HG03439 (cell line): ENCODE measurements around the gene RC3H1.
"Not testable (repeated sequence)": the region's sequence is repeated elsewhere in the genome, so short reads cannot be mapped to it uniquely, and the experiment has no call there.

Experiments
- ATAC-seq: cut with Tn5 transposase; IDR thresholded peaks from one replicate; pipeline ENCODE4 v1.9.1; 2021; ENCODE audit warnings: mild to moderate bottlenecking, moderate library complexity; ENCODE audit not compliant: unreplicated experiment

Gene RC3H1

GRCh38 chr1:173963477-173963876, 58.7 kb downstream of the RC3H1 start:
- no peak for ATAC-seq

- ATAC-seq, result no peak
Observed at GRCh38 chr1:173960625-173961024, 61.5 kb downstream of the RC3H1 start.

- no peak for ATAC-seq
Observed at GRCh38 chr1:173954179-173954578, 68.0 kb downstream of the RC3H1 start.

DNA sequence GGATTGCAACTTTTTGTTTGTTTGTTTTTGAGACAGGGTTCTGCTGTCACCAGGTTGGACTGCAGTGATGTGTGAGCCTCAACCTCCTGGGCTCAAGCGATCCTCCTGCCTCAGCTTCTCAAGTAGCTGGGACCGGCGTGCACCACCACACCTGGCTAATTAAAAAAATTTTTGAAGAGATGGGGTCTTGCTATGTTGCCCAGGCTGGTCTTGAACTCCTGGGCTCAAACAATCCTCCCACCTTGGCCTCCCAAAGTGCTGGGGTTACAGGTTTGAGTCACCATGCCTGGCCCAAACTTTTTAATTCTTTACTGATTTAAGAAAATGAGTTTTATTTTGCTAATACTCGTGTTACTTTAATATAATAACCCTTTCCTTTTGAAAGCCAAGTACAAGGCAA, 73.6 kb downstream of the RC3H1 start:
- ATAC-seq, result no peak

DNA sequence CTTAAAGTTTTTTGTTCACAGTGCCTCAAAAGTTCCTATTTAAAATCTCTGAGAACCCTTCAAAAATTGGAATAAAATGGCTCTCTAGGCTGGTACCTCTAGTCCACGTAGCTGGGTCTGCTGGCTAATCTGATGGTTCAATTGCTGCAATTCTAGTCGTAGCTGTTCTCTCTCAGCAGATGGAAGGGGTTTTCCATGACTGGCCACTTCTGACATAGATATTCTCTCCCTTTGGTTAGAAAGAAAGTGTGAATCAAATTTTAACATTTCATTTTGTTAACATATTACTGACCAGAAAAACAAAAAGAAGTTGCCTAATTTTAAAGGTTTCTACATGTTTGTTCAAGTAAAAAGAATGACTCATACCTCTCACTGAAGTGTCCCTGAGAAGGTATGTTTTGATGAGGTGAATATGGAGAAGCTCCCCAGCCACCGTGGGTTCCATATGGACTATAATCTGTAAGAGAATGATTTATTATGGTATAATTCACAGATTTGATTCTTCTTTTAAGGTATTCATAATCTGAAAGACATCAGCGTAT, 75.7 kb downstream of the RC3H1 start:
- ATAC-seq, result no peak

GRCh38 chr1:173937062-173937461, 85.1 kb downstream of the RC3H1 start:
- ATAC-seq, result no peak

GRCh38 chr1:173934440-173934839, 87.7 kb downstream of the RC3H1 start:
- no peak for ATAC-seq

DNA sequence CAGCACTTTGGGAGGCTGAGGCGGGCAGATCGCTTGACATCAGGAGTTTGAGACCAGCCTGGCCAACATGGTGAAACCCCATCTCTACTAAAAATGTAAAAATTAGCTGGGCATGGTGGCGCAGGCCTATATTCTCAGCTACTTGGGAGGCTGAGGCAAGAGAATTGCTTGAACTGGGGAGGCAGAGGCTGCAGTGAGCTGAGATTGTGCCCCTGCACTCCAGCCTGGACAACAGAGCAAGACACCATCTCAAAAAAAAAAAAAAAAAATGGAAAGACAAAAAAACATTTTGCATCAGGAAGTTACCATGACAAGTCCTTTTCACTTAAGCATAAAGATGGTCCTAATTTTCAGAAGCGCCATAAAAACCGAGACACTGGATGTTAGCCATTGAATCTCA, 91.6 kb downstream of the RC3H1 start:
- ATAC-seq, result not testable (repeated sequence)

GRCh38 chr1:173925306-173926242, 96.6 kb downstream of the RC3H1 start:
- no peak for ATAC-seq

DNA sequence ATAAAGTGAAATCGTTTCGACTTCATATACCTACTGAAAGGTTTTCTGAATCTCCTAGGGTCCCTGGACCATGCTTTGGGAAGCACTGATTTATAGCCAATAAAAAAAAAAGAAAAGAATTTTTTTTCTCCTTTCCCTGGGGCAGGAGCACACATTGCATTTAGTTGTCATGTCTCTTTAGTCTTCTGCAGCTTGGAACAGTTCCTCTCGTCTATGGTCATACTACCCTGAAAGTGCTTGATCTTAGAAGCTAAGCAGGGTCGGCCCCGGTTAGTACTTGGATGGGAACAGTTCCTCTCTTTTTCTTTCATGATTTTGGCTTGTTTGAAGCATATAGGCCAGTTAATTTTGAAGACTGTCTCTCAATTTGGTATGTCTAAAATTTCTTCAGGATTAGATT, 101.3 kb downstream of the RC3H1 start:
- ATAC-seq, result no peak

GRCh38 chr1:173917635-173918493, 104.3 kb downstream of the RC3H1 start:
- ATAC-seq, result no peak

DNA sequence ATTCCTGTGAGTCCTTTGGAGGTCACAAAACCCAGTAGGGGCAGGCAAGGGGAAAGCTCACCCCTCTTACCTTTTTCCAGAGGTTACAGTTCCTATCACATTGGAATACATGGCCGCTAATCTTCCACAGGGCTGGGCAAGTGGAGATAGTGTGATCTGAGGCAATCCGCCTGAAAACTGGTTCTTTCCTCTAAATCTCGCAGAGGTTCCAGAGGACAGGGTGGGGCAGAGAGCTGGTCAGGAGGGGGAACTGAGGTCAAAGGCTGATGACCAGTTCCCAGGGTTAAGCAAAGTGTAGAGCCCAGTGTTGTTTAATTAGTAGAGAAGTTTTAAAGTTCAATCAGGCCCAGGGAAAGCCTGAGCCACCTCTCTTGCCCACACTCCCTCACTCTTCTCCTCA, 105.0 kb downstream of the RC3H1 start, which contains the start of gene SERPINC1:
SERPINC1 (minus strand) TSS at position 179 of the 400 bp plus-strand sequence; CDS start at position 111, 68 bp downstream.
- no peak for ATAC-seq

GRCh38 chr1:173916667-173917066, 105.5 kb downstream of the RC3H1 start:
- no peak for ATAC-seq

DNA sequence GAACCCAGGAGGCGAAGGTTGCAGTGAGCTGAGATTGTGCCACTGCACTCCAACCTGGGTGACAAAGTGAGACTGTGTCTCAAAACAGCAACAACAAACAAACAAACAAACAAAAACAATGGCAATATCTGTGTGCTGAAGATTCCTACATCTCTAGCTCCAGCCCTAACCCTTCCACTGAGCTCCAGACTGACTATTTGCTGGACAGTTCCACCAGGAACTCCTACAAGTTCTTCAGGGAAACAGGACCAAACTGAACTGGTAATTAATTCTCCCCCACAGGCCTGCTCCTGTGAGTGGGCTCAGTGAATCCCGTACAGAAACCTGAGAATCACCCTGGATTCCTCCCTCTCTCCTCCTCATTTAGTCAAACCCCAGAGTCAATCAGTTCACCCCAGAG, 106.6 kb downstream of the RC3H1 start:
- no peak for ATAC-seq

DNA sequence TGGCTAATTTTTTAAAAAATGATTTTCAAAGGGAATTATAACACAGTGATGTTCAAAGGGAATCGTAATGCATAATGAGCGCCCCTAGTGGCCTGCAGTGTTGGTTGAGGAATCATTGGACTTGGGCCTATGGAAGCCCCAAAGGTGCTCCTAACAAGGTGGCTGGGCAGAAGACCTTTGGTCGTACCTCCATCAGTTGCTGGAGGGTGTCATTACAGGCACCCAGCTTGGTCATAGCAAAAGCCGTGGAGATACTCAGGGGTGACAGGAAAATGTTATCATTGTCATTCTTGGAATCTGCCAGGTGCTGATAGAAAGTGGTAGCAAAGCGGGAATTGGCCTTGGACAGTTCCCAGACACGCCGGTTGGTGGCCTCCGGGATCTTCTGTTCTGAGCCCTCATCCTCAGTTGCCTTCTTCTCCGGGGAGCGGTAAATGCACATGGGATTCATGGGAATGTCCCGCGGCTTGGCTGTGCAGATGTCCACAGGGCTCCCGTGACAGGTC, 107.7 kb downstream of the RC3H1 start:
- no peak for ATAC-seq

GRCh38 chr1:173913111-173913510, 109.0 kb downstream of the RC3H1 start:
- no peak for ATAC-seq

DNA sequence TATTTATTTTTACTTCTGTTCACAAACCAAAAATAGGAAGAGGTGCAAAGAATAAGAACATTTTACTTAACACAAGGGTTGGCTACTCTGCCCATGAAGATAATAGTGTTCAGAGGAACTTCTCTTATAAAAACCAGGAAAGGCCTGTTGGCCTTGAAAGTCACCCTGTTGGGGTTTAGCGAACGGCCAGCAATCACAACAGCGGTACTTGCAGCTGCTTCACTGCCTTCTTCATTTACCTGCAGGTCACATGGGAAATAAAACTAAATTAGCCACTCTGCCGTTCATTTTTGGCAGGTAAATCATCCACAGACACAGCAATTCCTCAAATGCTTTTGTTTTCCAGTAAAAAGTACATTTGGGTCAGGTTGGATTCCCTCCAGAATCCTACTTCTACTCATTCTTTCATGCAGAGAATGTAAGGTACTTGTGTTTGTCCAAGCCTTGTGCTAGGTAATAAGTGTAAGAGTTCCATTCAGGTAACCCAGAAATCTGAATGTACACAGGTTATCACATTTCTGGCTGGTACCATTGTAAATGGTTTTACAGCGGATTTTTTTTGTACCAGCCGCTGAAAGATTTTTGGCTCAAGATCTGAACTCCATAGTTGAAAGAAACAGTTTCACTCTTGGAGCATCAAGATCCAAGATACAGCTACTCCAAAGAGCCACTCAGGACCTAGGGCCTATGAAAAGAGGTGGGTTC, 118.2 kb downstream of the RC3H1 start:
- ATAC-seq, result no peak

- ATAC-seq, result no peak
Observed at GRCh38 chr1:173900992-173901391, 121.2 kb downstream of the RC3H1 start.

GRCh38 chr1:173900427-173900826, 121.7 kb downstream of the RC3H1 start:
- no peak for ATAC-seq

- no peak for ATAC-seq
Observed at GRCh38 chr1:173894189-173894588, 128.0 kb downstream of the RC3H1 start.

GRCh38 chr1:173893611-173894010, 128.5 kb downstream of the RC3H1 start:
- ATAC-seq, result no peak
